GM18508 (cell line): Measurements from ENCODE around the gene RHOF.
"Not testable (repeated sequence)": the region's sequence is repeated elsewhere in the genome, so short reads cannot be mapped to it uniquely, and the experiment has no call there.

Source experiments
- ATAC-seq: cut with Tn5 transposase; IDR thresholded peaks from one replicate; pipeline ENCODE4 v1.9.1; 2021; ENCODE audit warnings: moderate number of reproducible peaks; ENCODE audit not compliant: insufficient read depth, unreplicated experiment

The RHOF gene

GRCh38 chr12:121793838-121794533, 498 bp upstream of the RHOF start:
- ATAC-seq, result peak; percentile 27

GRCh38 chr12:121792607-121793439, 665 bp downstream of the RHOF start:
- no peak for ATAC-seq

GRCh38 chr12:121791671-121792551, 1.6 kb downstream of the RHOF start:
- ATAC-seq, result no peak

- ATAC-seq, result not testable (repeated sequence)
Measured at GRCh38 chr12:121790785-121791184, 2.7 kb downstream of the RHOF start.

GRCh38 chr12:121789800-121790728, 3.4 kb downstream of the RHOF start:
- no peak for ATAC-seq

GRCh38 chr12:121789233-121789781, 4.2 kb downstream of the RHOF start:
- no peak for ATAC-seq

GRCh38 chr12:121788176-121788818, 5.2 kb downstream of the RHOF start:
- no peak for ATAC-seq

- ATAC-seq, result no peak
Measured at GRCh38 chr12:121787063-121788025, 6.1 kb downstream of the RHOF start.

GRCh38 chr12:121786440-121786825, 7.1 kb downstream of the RHOF start:
- ATAC-seq, result no peak

GRCh38 chr12:121784460-121784859, 9.0 kb downstream of the RHOF start:
- ATAC-seq, result no peak

- no peak for ATAC-seq
Measured at GRCh38 chr12:121783766-121784165, 9.7 kb downstream of the RHOF start.

- no peak for ATAC-seq
Measured at GRCh38 chr12:121781998-121782979, 11.2 kb downstream of the RHOF start.

- ATAC-seq, result no peak
Measured at GRCh38 chr12:121781484-121781997, 11.9 kb downstream of the RHOF start.

- ATAC-seq, result no peak
Measured at GRCh38 chr12:121780429-121780828, 13.1 kb downstream of the RHOF start.

- ATAC-seq, result no peak
Measured at GRCh38 chr12:121779422-121779895, 14.0 kb downstream of the RHOF start.
